Stomach (tissue), 4 donors: ENCODE measurements around the gene TST.

Experiments
- EP300 ChIP-seq: sonication (generic); formaldehyde crosslinking; IDR thresholded peaks from one replicate; pipeline ENCODE4 v1.6.1; 2017; ENCODE audit warnings: antibody characterized with exemption
- POLR2A ChIP-seq, 4 donors: fragments of 450-650 bp; IDR thresholded peaks; one replicate each; pipeline ENCODE4 v1.6.1; 2016; ENCODE audit warnings: antibody characterized with exemption in 4 of 4, control low read depth in 2 of 4, mild to moderate bottlenecking in 1 of 4, moderate library complexity in 1 of 4
- POLR2AphosphoS5 ChIP-seq, 3 donors: sonication (generic); formaldehyde crosslinking; IDR thresholded peaks; one replicate each; pipeline ENCODE4 v1.6.1; 2016; ENCODE audit warnings: antibody characterized with exemption in 3 of 3
- TF ChIP-seq, protein P1 (sequence below), 7 experiments: fragments of 450-650 bp in 4 of 7; fragments of 200-600 bp in 3 of 7; sonication (generic) in 3 of 7; IDR thresholded peaks; one replicate each; pipeline ENCODE4 v1.5.1; 2016 to 2019; ENCODE audit warnings: antibody characterized with exemption in 7 of 7, control low read depth in 2 of 7, mild to moderate bottlenecking in 1 of 7

DNA sequence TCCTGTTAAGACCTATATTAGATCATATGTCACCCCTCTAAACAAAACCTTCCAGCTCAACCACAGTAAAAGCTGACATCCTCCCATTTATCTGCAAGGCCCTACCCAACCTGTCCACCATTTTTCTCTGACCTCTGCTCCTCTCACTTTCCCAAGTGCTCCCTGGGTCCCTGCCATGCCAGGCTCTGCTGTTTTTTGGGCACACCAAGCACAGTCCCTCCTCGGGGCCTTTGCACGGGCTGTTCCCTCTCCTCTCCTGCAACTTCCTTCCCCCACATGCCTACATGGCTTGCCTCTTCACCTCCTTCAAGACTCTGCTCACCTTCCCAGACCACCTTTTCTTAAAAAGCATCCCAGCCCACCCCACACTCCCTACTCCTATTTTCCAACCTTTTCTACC lies 9.8 kb downstream of the TST start:
- TF ChIP-seq, protein P1, sequence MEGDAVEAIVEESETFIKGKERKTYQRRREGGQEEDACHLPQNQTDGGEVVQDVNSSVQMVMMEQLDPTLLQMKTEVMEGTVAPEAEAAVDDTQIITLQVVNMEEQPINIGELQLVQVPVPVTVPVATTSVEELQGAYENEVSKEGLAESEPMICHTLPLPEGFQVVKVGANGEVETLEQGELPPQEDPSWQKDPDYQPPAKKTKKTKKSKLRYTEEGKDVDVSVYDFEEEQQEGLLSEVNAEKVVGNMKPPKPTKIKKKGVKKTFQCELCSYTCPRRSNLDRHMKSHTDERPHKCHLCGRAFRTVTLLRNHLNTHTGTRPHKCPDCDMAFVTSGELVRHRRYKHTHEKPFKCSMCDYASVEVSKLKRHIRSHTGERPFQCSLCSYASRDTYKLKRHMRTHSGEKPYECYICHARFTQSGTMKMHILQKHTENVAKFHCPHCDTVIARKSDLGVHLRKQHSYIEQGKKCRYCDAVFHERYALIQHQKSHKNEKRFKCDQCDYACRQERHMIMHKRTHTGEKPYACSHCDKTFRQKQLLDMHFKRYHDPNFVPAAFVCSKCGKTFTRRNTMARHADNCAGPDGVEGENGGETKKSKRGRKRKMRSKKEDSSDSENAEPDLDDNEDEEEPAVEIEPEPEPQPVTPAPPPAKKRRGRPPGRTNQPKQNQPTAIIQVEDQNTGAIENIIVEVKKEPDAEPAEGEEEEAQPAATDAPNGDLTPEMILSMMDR (IDR thresholded peaks at IDR 0.05) = no peak
- TF ChIP-seq EP300 = no peak
- TF ChIP-seq POLR2A (IDR thresholded peaks at IDR 0.05) = no peak
- TF ChIP-seq POLR2AphosphoS5 (IDR thresholded peaks at IDR 0.05) = no peak
